ENCODE measurements around the gene CFAP157.
A peak's percentile ranks its signal among the peaks of the same experiment; 100 is the strongest.

Gene CFAP157

DNA sequence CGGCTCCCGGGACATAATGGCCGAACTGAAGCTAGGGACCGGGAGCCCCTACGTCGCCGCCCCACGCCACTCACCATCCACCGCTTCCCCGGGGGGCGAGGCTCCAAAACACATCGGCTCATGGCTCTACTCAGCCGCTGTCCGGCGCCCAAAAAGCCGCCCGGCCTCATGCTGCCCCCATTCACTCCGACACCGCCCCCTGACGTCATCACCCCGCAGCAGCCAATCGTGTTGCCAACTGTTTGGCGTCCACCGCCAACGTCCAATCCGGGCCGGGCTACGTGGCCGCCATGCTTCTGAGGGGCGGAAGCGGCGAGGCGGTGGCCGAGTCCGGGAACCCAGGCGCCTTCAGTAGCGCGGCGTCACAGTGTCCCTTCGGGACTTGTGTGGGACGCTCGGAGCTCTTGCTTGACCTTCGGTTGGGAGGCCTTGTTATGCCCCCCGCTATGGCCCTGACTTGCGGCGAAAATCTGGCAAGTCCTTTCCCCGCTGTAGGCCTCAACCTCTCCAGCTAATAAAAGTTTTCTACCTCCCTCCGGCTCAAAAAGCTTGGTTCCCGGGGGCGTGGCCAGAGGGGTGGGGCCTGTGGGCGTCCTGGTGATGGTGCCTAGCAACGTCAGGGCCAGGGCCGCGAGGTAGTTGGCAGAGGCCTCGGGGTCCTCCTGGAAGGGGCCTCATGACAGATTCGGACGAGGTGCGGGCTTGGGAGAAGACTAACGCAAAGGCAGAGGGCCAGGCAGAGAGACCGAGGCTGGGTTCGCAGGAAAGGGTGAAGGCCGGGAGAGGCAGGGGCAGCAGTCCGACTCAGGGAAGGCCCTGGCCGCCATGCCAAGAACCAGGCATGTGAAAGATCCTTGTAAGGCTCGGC lies 8.9 kb downstream of the CFAP157 start, which contains the start of the genes PTRH1 and TTC16:
Gene PTRH1 (minus strand): TSS at position 194 of the 868 bp plus-strand sequence. CDS start 24 bp downstream, at position 170.
Gene TTC16 (plus strand): TSS at position 610 of the 868 bp plus-strand sequence. CDS start 67 bp downstream, at position 677.
- peak; percentile 93 for DNase-seq (ENCODE audit: low read depth)

DNA sequence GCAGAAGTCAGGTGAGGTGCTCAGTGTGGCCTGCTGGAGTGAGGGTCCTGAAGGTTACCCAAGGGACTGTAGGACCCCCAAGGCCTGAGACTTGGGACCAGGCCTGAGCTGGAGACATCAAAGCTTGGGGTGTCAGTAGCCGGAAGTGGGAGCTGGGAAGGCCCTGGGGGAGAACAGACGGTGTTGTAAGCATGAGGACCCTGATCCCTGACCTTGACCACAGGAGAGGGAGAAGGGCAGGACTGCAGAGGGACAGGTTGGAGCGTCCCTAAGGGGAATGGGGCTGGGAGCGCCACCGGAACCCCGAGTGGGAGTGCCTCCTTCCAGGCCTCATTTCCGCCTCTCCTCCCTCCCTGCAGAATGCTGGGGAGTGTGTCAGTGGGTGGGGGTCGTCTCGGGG lies 9.6 kb downstream of the CFAP157 start:
- no peak for DNase-seq (ENCODE audit: low read depth)

DNA sequence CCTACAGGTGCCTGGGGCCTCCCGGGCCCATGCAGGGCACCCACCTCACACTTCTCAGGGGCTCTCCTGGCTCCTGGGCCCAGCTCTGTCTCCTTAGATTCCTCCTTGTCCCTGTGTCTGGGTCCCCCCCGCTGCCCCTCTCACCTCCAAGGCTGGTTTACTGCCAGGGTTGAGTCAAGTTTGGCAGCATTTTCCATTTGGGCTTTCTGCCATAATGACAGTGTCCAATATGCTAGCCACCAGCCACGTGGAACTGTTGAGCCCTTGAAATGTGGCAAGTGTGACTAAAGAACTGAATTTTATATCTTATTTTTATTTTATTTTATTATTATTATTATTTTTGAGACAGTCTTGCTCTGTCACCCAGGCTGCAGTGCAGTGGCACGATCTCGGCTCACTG lies 11.0 kb downstream of the CFAP157 start:
- DNase-seq (ENCODE audit: low read depth): no peak

DNA sequence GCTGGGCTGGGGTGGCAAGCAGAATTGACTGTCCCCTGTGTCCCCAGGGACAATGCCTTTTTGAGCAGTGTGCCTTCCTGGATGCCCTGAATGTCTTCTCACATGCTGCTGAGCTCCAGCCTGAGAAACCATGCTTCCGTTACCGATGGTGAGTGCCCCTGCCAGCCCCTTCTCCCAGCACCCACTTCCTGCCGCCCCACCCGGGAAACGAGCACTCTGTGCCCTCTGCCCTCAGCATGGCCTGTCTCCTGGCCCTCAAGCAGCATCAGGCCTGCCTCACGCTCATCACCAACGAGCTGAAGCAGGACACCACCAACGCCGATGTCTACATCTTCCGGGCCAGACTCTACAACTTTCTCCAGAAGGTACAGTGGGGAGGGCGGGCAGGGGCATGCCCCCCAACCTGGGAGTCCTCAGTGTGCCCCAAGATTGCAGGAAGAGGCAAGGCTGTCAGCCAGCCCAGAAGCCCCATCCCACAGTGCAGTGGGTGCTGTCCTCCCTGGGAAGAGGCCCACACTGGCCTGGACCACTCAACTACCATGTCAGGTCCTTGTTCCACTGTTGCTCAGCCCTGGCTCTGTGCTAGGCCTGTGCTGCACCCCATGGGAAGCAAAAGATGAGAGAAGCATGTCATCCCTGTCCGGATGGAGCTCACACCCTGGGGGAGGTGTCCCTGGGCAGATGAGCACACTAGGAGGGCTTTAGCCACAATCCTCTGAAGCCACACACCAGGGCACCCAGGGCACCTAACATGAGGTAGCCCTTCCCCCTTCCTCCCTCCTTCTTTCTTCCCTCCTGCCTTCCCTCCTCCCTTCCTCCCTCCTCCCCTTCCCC lies 13.5 kb downstream of the CFAP157 start:
- no peak for DNase-seq (ENCODE audit: low read depth)

DNA sequence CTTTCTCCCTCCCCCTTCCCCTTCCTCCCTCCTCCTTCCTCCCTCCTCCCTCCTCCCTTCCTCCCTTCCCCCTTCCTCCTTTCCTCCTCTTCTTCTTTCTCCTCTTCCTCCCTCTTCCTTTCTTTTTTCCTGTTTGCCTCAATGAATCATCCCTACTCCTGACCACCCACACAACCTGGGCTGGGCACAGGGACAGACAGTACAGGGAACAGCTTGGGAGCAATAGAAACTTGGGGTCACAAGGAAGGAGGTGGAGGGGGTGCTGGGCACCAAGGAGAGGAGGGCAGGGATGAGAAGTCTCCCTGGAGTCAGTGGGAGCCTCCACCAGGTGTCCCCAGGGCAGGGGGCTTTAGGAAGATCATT lies 14.1 kb downstream of the CFAP157 start:
- no peak for DNase-seq (ENCODE audit: low read depth)

DNA sequence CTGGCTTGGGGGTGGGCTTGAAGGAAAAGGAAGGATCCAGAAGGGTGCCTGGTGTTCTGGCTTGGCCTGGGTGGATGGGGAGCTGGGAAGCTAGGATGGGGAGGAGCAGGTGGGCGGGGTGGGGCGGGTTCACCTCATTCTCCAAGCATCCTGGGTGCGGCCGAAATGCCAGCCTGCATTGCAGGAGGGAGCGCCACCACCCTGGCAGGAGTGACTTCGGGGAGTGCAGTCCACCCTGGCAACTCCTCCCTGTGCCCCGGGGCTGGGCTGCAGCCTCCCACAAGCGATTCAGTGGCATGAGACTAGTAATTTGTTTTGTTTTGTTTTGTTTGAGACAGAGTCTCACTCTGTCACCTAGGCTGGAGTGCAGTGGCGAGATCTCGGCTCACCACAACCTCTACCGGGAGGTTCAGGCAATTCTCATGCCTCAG lies 14.6 kb downstream of the CFAP157 start:
- no peak for DNase-seq (ENCODE audit: low read depth)

DNA sequence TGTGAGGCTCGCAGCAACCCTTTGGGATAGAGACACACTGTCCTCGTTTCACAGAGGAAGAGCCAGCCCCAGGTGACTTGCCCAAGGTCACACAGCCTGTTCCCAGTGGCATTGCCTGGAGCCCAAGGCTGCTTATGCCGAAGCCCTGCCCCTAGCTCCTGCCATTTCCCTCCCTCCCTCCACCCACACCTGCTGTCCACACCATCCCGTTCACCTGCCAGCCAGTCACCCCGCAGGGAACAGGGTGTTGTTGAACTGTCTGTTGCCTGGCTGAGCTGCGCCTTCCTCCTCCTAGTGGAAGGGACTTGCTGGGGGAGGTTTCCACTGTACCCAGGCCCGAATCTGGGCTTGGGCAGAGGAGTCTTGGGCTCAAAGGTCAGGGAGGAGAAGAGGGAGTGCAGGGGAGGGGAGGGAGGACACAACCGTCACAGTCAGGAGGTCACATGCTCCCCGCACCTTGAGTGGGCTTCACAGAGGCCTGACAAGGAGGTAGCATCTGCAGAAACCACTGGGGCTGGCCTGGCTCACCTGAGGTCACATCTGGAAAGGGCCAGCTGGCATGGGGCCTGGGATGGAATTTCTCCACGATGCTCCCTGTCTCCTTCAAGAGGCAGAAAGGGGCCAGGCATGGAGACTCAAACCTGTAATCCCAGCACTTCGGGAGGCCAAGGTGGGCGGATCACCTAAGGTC lies 15.4 kb downstream of the CFAP157 start:
- DNase-seq (ENCODE audit: low read depth): no peak

DNA sequence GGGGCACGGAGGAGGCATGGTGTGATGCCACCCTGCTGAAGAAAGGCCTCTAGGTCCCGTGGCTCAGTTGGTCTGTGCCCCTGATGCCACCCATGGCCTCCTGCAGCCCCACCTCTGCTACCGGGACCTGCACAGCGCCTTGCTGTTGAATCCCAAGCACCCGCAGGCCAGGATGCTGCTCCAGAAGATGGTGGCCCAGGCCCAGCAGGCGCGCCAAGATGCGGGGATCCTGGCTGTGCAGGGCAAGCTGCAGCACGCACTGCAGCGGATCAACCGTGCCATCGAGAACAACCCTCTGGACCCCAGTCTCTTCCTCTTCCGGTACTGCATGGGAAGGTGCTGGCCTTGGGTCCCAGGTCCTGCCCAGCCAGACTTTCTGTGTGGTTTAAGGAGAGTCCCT lies 16.2 kb downstream of the CFAP157 start:
- no peak for DNase-seq (ENCODE audit: low read depth)

DNA sequence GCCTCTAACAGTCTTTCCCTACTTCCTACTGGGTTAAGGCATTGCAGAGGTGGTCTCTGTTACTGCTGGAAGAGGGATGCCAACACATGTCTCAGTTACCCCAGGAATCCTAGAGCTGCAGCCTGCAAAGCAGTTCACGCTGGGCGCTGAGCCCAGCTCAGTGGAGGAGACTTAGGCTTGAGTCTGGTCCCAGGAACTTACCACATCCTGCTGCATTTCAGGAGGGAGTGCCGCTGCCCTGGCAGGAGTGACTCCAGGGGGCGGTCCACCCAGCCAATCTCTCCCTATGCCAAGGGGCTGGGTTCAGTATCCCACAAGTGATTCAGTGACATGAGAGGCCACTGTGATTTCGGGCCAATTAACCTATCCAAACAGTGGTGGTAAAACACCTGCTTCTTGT lies 16.7 kb downstream of the CFAP157 start:
- peak; percentile 65 for DNase-seq (ENCODE audit: low read depth)

DNA sequence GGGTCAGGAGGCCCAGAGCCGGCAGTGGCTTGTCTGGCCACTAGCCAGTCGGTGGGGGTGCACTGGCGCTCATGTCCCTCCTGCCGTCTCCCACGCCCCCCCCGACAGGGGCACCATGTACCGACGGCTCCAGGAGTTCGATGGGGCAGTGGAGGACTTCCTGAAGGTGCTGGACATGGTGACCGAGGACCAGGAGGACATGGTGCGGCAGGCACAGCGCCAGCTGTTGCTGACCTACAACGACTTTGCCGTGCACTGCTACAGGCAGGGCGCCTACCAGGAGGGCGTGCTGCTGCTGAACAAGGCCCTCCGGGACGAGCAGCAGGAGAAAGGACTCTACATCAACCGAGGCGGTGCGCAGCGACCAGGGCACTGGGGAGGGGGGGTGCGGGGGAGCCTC lies 17.2 kb downstream of the CFAP157 start:
- DNase-seq (ENCODE audit: low read depth): no peak

DNA sequence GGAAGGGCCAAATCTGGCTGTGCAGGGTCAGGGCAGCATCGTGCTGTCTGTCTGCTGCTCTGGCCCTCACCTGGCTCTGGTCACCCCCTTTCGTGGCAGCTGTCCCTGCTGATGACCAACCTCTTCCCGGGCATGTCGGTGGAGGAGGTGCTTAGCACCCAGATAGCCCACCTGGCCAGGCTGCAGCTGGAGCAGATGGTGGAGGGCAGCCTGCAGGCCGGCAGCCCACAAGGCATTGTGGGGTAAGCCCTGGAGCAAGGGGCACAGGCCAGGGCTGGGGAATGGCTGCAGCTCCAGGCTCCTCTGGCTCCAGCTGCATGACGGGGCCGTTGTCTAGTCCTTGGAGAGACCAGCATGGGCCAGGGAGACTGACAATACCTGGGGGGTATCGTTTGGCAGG lies 20.1 kb downstream of the CFAP157 start:
- no peak for DNase-seq (ENCODE audit: low read depth)

DNA sequence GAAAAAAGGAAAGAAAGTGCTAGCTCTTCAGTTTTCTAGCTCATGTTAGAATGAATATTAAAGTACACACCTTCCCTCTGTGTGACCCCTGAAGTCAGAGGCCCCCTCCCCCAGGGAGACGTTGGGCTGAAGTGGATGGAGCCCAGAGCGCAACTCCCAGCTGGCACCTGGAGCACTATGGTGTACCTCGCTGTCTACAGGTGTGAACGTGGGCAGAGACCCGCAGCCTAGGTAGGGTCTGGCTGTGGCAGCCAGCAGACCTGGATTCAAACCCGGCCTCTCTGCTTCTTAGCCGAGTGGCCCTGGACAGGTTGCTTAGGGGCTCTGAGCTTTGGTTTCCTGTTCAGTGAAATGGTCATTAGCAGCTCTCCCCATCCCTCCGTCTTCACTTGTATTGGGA lies 22.0 kb downstream of the CFAP157 start:
- no peak for DNase-seq (ENCODE audit: low read depth)

DNA sequence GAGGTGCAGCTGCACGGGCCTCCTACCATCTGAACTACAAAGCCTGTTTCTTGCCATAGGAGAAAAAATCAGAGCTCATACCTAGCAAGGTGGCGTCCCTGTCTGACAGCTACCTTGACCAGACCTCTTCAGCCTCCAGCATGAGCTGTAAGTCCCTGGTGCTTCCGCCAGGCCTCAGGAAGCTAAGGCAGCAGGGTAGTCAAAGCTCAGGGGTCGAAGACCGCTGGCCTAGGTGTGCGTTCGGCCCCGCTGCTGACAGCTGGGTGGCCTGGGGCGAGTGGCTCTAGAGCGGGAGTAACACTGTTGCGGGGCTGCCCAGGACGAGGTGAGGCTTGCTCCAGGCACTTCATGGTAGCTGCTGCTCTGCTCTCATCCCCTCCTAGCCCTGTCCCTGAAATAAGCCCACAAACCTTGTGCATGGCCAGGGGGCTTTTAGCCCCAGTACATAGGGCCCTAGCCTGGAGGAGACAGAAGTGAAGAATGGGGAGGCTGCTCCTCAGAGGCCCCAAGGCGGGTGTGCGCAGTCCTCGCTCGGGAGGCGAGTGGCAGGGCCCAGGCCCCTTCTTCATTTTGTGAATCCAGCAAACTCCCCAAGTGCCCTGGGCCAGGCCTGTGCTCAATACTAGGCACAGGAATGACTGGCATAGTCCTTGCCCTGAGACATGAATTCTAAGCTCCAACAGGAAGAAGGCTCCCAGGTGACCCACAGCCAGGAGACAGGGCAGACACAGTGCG lies 22.9 kb downstream of the CFAP157 start:
- no peak for DNase-seq (ENCODE audit: low read depth)

DNA sequence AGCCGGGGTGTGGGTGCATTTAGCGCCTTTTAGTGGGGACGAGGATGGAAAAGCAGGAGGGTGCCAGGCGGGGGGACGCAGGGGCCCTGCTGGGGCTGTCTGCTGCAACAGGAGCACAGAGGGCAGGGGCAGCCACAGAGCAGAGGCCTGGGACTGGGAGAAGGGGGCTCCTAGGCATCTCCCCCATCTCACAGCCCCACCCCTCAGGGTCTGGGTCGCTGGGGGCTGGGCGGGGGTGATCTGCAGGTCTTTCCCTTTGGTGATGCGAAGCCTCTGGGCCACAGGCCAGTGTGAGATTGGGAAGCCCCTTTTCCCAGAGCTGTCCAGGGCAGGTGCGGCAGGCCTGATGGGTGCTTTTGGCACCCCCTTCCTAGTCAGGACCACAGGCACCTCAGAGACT lies 23.5 kb downstream of the CFAP157 start:
- no peak for DNase-seq (ENCODE audit: low read depth)

DNA sequence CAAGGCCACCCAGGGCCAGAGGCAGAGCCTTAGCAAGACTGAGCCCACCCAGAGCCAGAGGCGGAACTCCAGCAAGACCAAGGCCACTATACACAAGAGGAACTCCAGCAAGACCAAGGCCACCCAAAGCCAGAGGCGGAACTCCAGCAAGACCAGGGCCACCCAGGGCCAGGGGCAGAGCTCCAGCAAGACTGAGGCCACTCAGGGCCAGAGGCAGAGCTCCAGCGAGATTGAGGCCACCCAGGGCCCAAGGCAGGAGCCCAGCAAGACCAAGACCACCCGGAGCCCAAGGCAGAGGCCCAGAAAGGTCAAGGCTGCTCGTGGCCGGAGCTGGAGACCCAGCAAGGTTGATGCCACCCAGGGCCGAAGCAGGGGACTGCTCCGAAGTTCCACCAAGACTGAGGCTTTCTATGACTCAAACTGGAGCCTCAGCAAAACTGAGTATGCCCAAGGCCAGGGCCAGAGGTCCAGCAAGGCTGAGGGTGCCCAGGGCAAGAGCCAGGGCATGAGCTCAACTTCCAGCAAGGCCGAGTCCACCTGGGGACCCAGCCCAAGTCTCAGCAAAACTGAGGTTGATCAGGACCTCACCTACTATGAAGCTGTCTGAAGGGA lies 24.1 kb downstream of the CFAP157 start:
- no peak for DNase-seq (ENCODE audit: low read depth)

DNA sequence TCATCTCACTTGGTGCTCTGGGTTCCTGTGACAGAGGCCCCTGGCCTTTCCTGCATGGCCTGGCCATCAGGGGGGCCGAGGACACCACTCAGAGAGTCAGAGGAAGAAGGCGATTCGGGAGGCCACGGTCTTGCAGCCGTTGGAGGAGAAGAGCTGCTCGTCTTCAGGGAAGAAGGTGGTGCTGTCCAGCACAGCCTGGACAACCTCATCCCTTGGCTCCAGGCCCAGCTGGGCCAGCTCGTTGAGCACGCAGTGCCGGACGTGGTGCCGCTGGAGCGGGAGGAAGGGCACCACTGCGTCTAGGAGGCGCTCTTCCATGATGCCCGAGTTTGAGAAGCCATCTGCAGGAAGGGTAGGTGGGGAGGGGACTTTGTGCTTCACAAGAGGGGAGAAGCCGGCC lies 25.1 kb downstream of the CFAP157 start:
- no peak for DNase-seq (ENCODE audit: low read depth)

DNA sequence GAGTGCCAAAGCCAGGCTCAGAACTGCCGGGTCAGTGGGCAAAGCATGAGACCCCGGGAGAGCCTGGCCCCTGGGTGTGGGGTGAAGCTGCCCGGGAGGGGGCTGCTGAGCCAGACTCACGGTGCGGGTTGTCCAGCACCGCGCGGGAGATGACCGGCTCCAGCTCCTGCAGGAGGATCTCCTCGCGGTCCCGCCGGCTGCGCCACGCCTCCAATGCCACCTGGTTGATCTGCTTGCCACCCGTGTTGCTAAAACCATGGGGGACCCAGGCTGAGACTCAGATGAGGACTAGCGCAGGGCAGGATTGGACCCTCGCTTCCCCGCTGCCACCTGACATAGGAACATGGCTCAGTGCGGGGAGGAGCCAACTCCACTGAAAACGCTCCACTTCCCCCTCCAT lies 25.7 kb downstream of the CFAP157 start:
- DNase-seq (ENCODE audit: low read depth): no peak

DNA sequence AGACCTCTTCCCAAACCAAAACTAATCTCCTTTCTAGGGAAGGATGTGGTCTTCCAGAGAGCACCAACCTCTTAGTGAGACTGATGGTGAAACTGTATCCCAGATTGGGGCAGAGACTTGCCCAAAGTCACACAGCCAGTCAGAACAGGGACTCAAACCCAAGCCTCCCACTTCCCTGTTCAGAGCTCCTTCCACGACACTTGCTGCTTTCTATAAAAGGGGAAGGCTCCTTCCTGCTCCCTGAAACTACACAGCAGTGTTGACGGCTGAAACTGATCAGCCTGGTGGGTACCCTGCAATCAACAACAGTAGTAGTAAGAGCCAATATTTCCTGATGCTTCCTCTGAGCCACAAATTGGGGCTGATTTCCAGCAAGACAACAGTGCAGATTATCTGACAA lies 26.8 kb downstream of the CFAP157 start:
- DNase-seq (ENCODE audit: low read depth): no peak

DNA sequence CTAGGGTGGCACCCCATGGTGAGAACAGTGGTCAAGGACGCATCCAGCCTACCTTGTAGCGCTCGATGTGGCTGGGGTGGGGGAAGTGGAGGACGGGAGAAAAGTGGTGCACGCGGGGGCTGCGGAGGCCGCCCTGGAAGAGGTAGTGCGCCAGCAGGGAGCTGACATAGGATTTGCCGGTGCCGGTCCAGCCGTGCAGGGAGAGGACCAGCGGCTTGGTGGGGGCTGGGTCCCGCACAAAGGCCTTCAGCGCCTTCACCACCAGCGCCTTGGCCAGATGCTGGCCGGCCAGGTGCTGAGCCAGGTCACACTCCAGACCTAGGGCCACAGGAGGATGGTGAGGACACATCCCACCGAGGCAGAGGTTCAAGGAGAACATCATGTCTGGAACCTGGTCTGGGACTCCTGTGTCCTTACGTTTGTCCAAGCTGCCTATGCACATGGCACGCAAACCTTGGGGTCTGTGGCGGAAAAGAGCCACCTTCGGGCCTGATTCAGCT lies 27.5 kb downstream of the CFAP157 start:
- DNase-seq (ENCODE audit: low read depth): no peak

DNA sequence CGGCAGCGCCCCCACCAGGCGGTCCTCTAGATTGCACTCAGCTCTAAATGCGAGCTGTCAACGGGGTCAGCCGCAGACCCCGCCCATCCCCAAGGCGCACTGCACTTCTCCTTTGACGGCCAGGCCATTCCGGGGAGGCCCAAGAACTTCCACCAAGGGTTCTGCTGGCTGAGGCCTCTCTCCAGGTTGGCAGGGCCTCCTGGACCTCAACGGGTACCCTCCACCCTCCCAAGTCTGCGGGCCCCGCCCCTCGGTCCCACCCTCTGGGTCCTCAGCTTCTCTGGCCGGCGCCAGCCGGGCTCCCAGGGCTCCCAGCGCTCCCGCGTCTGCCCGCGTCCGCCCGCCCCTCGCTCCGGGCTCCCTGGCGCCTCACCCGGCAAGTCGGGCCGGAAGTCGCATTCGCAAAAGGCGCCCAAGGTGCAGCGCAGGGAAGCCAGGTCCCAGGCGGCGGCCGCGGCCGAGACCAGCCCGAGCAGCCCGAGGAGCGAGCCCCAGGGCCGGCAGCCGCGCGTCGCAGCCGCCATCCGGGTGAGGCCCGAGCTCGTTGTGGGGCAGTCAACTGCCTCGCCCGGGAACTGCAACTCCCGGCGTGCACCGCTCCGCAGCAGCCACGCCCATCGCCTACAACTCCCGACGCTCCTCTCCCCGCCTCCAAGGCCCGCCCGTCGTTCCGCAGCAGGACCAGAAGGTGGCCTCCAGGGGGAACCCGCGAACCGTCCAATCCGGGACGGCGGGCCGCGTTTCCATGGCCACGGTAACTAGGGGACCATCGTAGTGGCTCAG lies 28.1 kb downstream of the CFAP157 start, which contains the start of gene TOR2A:
Gene TOR2A (minus strand): TSS at position 548 of the 783 bp plus-strand sequence. CDS start 24 bp downstream, at position 524.
- DNase-seq (ENCODE audit: low read depth): peak; percentile 94
